AG04450 (cell line): Measurements from ENCODE around the gene ACBD6. TPM values are rescaled to one million over a fixed set of nuclear protein-coding genes. Genes with fewer than 3 reads are reported as not detected.

Experiments used
- CTCF ChIA-PET: fragments of 300-600, 350-600 bp; formaldehyde crosslinking; extraction: SDS; loops from one replicate; lab custom pipeline; 2022; ENCODE audit warnings: antibody characterized with exemption, inconsistent platforms; lab: Charles Lee
- POLR2A ChIA-PET: fragments of 350-600 bp; formaldehyde crosslinking; extraction: SDS; loops from one replicate; lab custom pipeline; 2021; ENCODE audit warnings: antibody characterized with exemption, inconsistent platforms; lab: Yijun Ruan, JAX
- DNase-seq: peaks from one replicate; pipeline ENCODE4 v3.0.0-alpha.2; 2011; ENCODE audit warnings: low read depth, low spot score
- H3K27ac ChIP-seq: one replicate; pipeline ENCODE4 v1.5.1; 2012; ENCODE audit warnings: low read depth, low read length, control low read depth
- H3K27me3 ChIP-seq: one replicate; pipeline ENCODE4 v1.6.0; 2012; ENCODE audit warnings: low read length; ENCODE audit not compliant: control insufficient read depth, insufficient read depth
- H3K4me3 ChIP-seq: 2 replicates; pipeline ENCODE4 v1.5.1; 2011; ENCODE audit warnings: mild to moderate bottlenecking, low read depth, low read length, control low read depth
- H3K9me3 ChIP-seq: 2 replicates; pipeline ENCODE4 v1.5.1; 2012; ENCODE audit warnings: low read length; ENCODE audit not compliant: control insufficient read depth, insufficient read depth
- polyA plus RNA-seq: library from polyadenylated mRNA; depleted of rRNA; stranded (reverse); fragments of >200 nt; gene quantifications from 2 replicates; pipeline ENCODE4 v1.2.3, GENCODE V29; 2011
- TF ChIP-seq, protein P1 (sequence below): IDR thresholded peaks from 2 replicates; pipeline ENCODE4 v1.5.1; 2011; ENCODE audit warnings: low read depth, low read length, control low read depth, inconsistent platforms

ACBD6 gene
- polyA plus RNA-seq, 1 experiment = 87.6 TPM

DNA sequence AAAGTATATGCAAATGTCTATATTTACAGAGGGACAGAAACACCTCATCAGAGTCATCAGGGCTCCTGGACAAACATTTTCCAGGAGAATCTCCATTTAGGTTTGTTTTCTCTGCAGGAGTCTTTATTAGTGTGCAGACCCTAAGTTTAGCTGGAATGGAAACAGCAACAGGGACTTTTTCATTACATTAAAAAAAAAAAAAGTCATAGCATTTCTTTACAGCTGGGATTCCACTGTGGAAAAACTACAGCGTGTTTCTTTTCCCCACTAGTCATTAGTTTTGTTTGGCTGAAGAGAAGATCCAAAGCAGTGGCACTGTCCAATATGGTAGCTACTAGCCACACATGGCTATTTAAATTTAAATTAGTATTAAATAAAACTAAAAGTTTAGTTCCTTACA, 222.7 kb downstream of the ACBD6 start:
- H3K27me3 ChIP-seq = no peaks in the 10 kb centered on the region
- ChIA-PET POLR2A (no interaction called here), CTCF (interaction anchor here (0.6 to 1.8 kb wide), 3 partner anchors 18 to 195 kb away, joined by 3 to 6 read pairs (median 4); no protein-coding TSS in a partner anchor)
- no peak for DNase-seq
- H3K9me3 ChIP-seq = no peaks in the 10 kb centered on the region
- no peak overlapping the region for H3K4me3 ChIP-seq
- TF ChIP-seq, protein P1, sequence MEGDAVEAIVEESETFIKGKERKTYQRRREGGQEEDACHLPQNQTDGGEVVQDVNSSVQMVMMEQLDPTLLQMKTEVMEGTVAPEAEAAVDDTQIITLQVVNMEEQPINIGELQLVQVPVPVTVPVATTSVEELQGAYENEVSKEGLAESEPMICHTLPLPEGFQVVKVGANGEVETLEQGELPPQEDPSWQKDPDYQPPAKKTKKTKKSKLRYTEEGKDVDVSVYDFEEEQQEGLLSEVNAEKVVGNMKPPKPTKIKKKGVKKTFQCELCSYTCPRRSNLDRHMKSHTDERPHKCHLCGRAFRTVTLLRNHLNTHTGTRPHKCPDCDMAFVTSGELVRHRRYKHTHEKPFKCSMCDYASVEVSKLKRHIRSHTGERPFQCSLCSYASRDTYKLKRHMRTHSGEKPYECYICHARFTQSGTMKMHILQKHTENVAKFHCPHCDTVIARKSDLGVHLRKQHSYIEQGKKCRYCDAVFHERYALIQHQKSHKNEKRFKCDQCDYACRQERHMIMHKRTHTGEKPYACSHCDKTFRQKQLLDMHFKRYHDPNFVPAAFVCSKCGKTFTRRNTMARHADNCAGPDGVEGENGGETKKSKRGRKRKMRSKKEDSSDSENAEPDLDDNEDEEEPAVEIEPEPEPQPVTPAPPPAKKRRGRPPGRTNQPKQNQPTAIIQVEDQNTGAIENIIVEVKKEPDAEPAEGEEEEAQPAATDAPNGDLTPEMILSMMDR = no peak
- H3K27ac ChIP-seq = no peak overlapping the region

DNA sequence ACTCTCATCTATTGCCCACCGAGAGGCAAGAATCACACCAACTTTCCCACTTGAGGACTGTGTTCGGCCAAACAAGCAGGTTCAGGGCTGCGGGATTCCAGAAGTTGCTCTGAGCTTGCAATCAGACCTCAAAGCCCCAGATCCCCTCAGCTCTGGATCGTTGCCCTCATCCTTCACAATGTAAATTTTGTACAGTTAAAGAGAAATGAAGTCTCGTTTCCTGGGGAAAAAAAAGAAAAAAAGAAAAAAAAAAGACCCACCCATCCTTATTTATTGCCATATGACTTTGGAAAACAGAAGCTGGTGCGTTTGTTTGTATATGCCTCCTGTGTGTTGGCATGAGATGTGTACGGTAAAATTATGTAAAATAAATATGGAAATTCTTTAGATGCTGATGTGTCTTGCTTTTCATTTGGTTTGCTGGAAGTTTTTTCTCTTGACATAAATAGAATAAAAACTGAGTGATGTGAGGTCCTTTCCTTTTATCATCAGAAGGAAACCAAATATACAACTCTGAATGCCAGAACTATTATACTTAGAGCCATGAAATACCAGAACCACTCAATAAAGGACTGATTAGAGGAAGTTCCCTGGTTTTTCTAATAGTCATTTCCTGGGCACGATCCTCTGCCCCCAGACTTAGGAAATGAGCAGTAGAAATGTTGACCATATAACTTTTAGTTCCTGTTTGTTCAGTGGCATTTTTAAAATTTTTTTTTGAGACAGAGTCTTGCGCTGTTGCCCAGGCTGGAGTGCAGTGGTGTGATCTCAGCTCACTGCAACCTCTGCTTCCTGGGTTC, 223.6 kb downstream of the ACBD6 start:
- Histone ChIP-seq H3K9me3 (no peaks in the 10 kb centered on the region), H3K27me3 (no peaks in the 10 kb centered on the region), H3K4me3 (no peak overlapping the region), H3K27ac (no peak overlapping the region)
- POLR2A ChIA-PET = interaction anchor here (0.6 kb wide), 1 partner anchor 818 kb away, joined by 8 read pairs; no protein-coding TSS in a partner anchor
- CTCF ChIA-PET = interaction anchor here (0.6 to 1.8 kb wide), 3 partner anchors 25 to 204 kb away, joined by 3 to 4 read pairs (median 4); no protein-coding TSS in a partner anchor
- no peak for DNase-seq
- TF ChIP-seq, protein P1 = no peak

DNA sequence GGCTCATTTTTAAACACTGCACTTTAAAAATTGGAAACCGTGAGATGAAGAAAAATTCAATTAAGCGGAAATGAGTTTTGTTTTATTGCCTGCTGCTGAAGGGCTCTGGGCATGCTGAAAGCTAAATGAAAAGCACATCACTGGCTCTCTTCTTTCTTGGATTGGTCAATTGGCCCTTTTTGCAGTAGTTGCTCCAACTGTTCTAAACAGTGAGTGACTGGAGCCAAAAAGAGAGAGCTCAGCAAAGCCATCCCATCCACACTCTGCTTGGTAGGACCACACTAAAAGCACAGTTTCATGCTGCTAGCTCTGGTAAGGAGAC, 224.2 kb downstream of the ACBD6 start:
- ChIA-PET CTCF (interaction anchor here (0.6 to 1.2 kb wide), 2 partner anchors 25 to 205 kb away, joined by 3 to 4 read pairs; no protein-coding TSS in a partner anchor), POLR2A (no interaction called here)
- Histone ChIP-seq H3K9me3 (no peaks in the 10 kb centered on the region), H3K27ac (no peak overlapping the region), H3K4me3 (no peak overlapping the region), H3K27me3 (no peaks in the 10 kb centered on the region)
- no peak for DNase-seq
- TF ChIP-seq, protein P1 = no peak

DNA sequence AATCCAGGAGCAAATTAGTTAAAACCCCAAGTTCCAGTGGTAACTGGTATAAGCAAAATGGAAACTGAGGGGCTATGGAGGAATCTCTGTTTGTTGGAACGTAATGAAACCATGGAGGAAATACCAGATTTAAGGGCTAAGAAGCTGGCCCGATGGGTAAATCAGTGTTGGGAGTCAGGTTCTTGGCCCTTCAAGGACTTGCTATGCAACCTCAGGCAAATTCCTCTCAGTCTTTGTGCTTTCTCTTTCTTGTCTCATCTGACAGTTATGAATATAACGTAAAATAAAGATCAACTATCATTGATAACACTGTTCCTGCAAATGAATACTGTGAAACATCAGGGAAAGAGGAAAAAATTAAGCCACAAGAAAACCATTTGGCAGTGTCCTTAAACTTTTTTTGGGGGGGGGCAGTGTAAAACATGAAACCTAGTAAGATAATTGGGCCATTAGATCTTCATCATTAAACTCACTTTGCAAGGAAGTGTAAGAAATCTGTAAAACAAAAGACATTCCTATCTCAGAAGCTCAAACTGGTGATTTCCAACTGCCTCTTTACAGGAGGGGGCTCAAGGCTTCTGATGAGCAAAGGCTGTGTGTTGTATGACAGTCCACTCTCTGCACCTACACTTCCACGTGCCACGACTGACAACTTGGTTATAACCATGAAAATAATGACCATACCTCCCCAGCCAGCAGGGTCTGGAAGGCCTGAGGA, 224.7 kb downstream of the ACBD6 start:
- POLR2A ChIA-PET = interaction anchor here (0.6 kb wide), 1 partner anchor 69 kb away, joined by 3 read pairs; no protein-coding TSS in a partner anchor
- H3K4me3 ChIP-seq = no peak overlapping the region
- DNase-seq = no peak
- CTCF ChIA-PET = interaction anchor here (0.6 kb wide), 1 partner anchor 72 kb away, joined by 4 read pairs; no protein-coding TSS in a partner anchor
- H3K27me3 ChIP-seq = no peaks in the 10 kb centered on the region
- H3K9me3 ChIP-seq = no peaks in the 10 kb centered on the region
- TF ChIP-seq, protein P1 = no peak
- no peak overlapping the region for H3K27ac ChIP-seq
